Measurements from ENCODE around the gene HINT3.

HINT3 gene

GRCh38 chr6:125919618-125920017, 37.0 kb upstream of the HINT3 start:
- TF ChIP-seq CTCF (IDR thresholded peaks at IDR 0.05) (no peak), ZFX (IDR thresholded peaks at IDR 0.05; ENCODE audit: borderline replicate concordance) (no peak)
- H3K27ac ChIP-seq, result no peak overlapping the region

- no peak for TF ChIP-seq ZFX (IDR thresholded peaks at IDR 0.05; ENCODE audit: borderline replicate concordance)
- TF ChIP-seq CTCF (IDR thresholded peaks at IDR 0.05), result no peak
- no peak overlapping the region for H3K27ac ChIP-seq
These were observed 34.2 kb upstream of the HINT3 start for GRCh38 chr6:125922322-125922860.

DNA sequence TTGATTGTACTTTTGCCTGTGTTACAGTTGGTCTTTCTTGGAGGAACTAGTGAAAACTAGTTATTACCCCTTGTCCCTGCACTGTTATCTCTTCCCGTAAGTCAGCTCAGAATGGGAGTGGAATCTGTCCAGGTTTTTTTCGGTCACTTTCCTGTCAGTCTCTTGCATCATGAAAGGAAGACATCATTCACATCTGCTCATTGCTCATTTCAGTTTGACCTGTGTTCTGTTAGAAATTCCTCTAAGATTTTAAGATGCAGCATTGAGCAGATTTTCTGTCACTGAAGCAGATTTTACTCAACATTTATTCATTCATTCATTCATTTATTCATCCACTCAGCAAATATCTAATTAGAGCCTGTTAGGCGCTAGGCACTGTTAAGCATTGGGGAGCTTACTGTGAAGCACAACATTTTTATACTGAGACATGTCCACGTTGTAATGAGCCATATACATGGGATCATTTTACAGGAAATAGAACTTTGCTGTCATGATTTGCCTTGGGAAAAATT, 33.1 kb upstream of the HINT3 start:
- H3K27ac ChIP-seq, result no peak overlapping the region
- no peak for TF ChIP-seq ZFX (IDR thresholded peaks at IDR 0.05; ENCODE audit: borderline replicate concordance)
- no peak for TF ChIP-seq CTCF (IDR thresholded peaks at IDR 0.05)

DNA sequence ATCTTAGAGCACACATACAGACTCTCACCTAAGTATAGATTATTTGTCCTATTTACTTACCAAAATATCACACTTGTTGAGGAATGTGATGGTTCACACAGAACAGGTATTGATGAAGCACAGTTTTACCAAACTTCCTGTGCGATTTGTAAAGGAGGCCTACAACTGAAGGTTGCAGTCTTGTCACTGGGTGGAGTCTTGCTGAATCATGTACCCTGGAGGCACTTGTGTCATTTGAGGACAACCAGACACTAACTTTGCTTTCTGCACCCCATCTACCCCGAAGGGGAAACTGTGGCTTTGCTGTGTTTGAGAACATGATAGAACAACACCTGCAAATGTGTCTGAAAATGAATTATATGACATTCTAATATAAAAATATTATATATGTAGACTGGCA, 32.4 kb upstream of the HINT3 start:
- TF ChIP-seq CTCF (IDR thresholded peaks at IDR 0.05) (no peak), ZFX (IDR thresholded peaks at IDR 0.05; ENCODE audit: borderline replicate concordance) (no peak)
- no peak overlapping the region for H3K27ac ChIP-seq

- TF ChIP-seq CTCF (IDR thresholded peaks at IDR 0.05) (no peak), ZFX (IDR thresholded peaks at IDR 0.05; ENCODE audit: borderline replicate concordance) (no peak)
- H3K27ac ChIP-seq, result no peak overlapping the region
These were observed 31.7 kb upstream of the HINT3 start for GRCh38 chr6:125924697-125925358.

- no peak overlapping the region for H3K27ac ChIP-seq
- TF ChIP-seq CTCF (IDR thresholded peaks at IDR 0.05) (no peak), ZFX (IDR thresholded peaks at IDR 0.05; ENCODE audit: borderline replicate concordance) (no peak)
These were observed 29.9 kb upstream of the HINT3 start for GRCh38 chr6:125926711-125927110.

GRCh38 chr6:125927761-125928160, 28.8 kb upstream of the HINT3 start:
- TF ChIP-seq CTCF (IDR thresholded peaks at IDR 0.05) (no peak), ZFX (IDR thresholded peaks at IDR 0.05; ENCODE audit: borderline replicate concordance) (no peak)
- H3K27ac ChIP-seq, result no peak overlapping the region
